ENCODE measurements around the gene RAPGEF4.

Gene RAPGEF4

GRCh38 chr2:172821370-172822338, 86.0 kb downstream of the RAPGEF4 start:
- DNase-seq (ENCODE audit: low read depth in 1 of 2, low spot score in 1 of 2), result no peak

GRCh38 chr2:172822585-172822984, 86.9 kb downstream of the RAPGEF4 start:
- DNase-seq (ENCODE audit: low read depth in 1 of 2, low spot score in 1 of 2), result no peak

- no peak for DNase-seq (ENCODE audit: low read depth in 1 of 2, low spot score in 1 of 2)
These were observed 87.7 kb downstream of the RAPGEF4 start for GRCh38 chr2:172823261-172823850.

- DNase-seq (ENCODE audit: low read depth in 1 of 2, low spot score in 1 of 2), result no peak
These were observed 90.9 kb downstream of the RAPGEF4 start for GRCh38 chr2:172826522-172826921.

GRCh38 chr2:172829229-172829628, 93.6 kb downstream of the RAPGEF4 start:
- no peak for DNase-seq (ENCODE audit: low read depth in 1 of 2, low spot score in 1 of 2)

GRCh38 chr2:172830482-172830881, 94.8 kb downstream of the RAPGEF4 start:
- DNase-seq (ENCODE audit: low read depth in 1 of 2, low spot score in 1 of 2), result no peak

- DNase-seq (ENCODE audit: low read depth in 1 of 2, low spot score in 1 of 2), result no peak
These were observed 98.3 kb downstream of the RAPGEF4 start for GRCh38 chr2:172833898-172834297.

GRCh38 chr2:172834881-172835280, 99.2 kb downstream of the RAPGEF4 start:
- DNase-seq (ENCODE audit: low read depth in 1 of 2, low spot score in 1 of 2), result no peak

GRCh38 chr2:172836347-172836821, 100.7 kb downstream of the RAPGEF4 start:
- DNase-seq (ENCODE audit: low read depth in 1 of 2, low spot score in 1 of 2), result no peak

GRCh38 chr2:172836827-172837226, 101.2 kb downstream of the RAPGEF4 start:
- no peak for DNase-seq (ENCODE audit: low read depth in 1 of 2, low spot score in 1 of 2)

GRCh38 chr2:172839446-172839845, 103.8 kb downstream of the RAPGEF4 start:
- no peak for DNase-seq (ENCODE audit: low read depth in 1 of 2, low spot score in 1 of 2)

- DNase-seq (ENCODE audit: low read depth in 1 of 2, low spot score in 1 of 2), result no peak
These were observed 107.0 kb downstream of the RAPGEF4 start for GRCh38 chr2:172842511-172843265.

- DNase-seq (ENCODE audit: low read depth in 1 of 2, low spot score in 1 of 2), result no peak
These were observed 107.6 kb downstream of the RAPGEF4 start for GRCh38 chr2:172843266-172843582.

GRCh38 chr2:172843902-172844715, 108.5 kb downstream of the RAPGEF4 start:
- no peak for DNase-seq (ENCODE audit: low read depth in 1 of 2, low spot score in 1 of 2)

- DNase-seq (ENCODE audit: low read depth in 1 of 2, low spot score in 1 of 2), result no peak
These were observed 109.5 kb downstream of the RAPGEF4 start for GRCh38 chr2:172845028-172845630.

- DNase-seq (ENCODE audit: low read depth in 1 of 2, low spot score in 1 of 2), result no peak
These were observed 110.9 kb downstream of the RAPGEF4 start for GRCh38 chr2:172846551-172846950.

GRCh38 chr2:172847188-172847587, 111.5 kb downstream of the RAPGEF4 start:
- DNase-seq (ENCODE audit: low read depth in 1 of 2, low spot score in 1 of 2), result no peak

- no peak for DNase-seq (ENCODE audit: low read depth in 1 of 2, low spot score in 1 of 2)
These were observed 112.9 kb downstream of the RAPGEF4 start for GRCh38 chr2:172848519-172848918.

- DNase-seq (ENCODE audit: low read depth in 1 of 2, low spot score in 1 of 2), result no peak
These were observed 114.0 kb downstream of the RAPGEF4 start for GRCh38 chr2:172849519-172850217.

- no peak for DNase-seq (ENCODE audit: low read depth in 1 of 2, low spot score in 1 of 2)
These were observed 119.9 kb downstream of the RAPGEF4 start for GRCh38 chr2:172855588-172855987.
